Measurements from ENCODE around the gene ANKRD60.
A peak's percentile ranks its signal among the peaks of the same experiment; 100 is the strongest.

The ANKRD60 gene

DNA sequence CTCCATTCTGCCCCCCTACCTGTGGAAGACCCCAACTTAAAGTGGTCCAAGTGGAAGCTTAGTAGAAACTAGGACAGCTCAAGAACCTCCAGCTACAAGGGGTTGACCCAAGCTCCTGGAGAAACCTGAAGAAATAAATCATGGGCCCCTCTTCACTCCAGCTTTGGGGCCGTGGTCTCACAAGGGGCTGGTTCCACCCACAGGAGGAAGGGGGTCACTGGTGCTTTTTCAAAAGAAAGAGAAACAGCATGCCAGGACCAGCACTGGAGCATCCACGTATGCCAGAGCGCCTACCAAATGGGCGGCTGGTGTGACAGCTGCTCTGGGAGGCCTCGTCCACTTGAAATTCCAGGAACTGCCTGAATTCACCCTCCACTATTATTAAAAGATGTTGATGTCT, 14.4 kb upstream of the ANKRD60 start:
- no peaks in the 10 kb centered on the region for H3K4me1 ChIP-seq (ENCODE audit: insufficient read depth, low read length)
- H3K36me3 ChIP-seq (ENCODE audit: insufficient read depth, low read length) = peaks cover 72% of the 10 kb centered on the region
- no peaks in the 10 kb centered on the region for H3K9me3 ChIP-seq (ENCODE audit: low read length)
- no peak overlapping the region for H3K27ac ChIP-seq (ENCODE audit: low read depth, low read length)
- no peak overlapping the region for H3K9ac ChIP-seq (ENCODE audit: low read length)
- no peak overlapping the region for H3K4me3 ChIP-seq (ENCODE audit: low read depth in 1 of 2, low read length in 2 of 2)
- H3K27me3 ChIP-seq (ENCODE audit: control insufficient read depth in 1 of 2, insufficient read depth in 2 of 2, low read length in 2 of 2) = no peaks in the 10 kb centered on the region

- peaks cover 68% of the 10 kb centered on the region for H3K36me3 ChIP-seq (ENCODE audit: insufficient read depth, low read length)
- H3K27me3 ChIP-seq (ENCODE audit: control insufficient read depth in 1 of 2, insufficient read depth in 2 of 2, low read length in 2 of 2) = no peaks in the 10 kb centered on the region
- peaks cover 5% of the 10 kb centered on the region for H3K4me1 ChIP-seq (ENCODE audit: insufficient read depth, low read length)
- no peak overlapping the region for H3K4me3 ChIP-seq (ENCODE audit: low read depth in 1 of 2, low read length in 2 of 2)
- no peaks in the 10 kb centered on the region for H3K9me3 ChIP-seq (ENCODE audit: low read length)
- H3K9ac ChIP-seq (ENCODE audit: low read length) = no peak overlapping the region
- no peak overlapping the region for H3K27ac ChIP-seq (ENCODE audit: low read depth, low read length)
Observed at GRCh38 chr20:58241766-58242465, 13.5 kb upstream of the ANKRD60 start.

DNA sequence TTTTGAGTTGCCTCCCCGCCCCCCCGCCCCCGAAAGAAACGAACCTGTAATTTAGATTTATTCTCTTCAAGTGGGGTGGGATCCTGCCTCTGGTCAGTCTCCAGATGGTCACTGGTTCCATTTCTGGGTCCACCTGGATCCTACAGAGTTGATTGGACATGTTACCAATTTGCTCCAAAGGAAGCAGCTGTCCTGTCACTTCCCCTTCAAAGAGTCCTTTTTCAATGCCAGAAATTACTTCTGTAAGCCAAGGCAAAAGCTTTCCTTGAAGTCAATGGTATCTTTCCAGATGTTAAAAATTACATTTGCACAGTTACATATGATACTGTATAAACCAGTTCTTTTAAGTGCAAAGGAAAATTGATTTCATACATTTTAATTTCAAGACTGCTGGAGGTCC, 12.0 kb upstream of the ANKRD60 start:
- no peak overlapping the region for H3K9ac ChIP-seq (ENCODE audit: low read length)
- H3K36me3 ChIP-seq (ENCODE audit: insufficient read depth, low read length) = peaks cover 53% of the 10 kb centered on the region

DNA sequence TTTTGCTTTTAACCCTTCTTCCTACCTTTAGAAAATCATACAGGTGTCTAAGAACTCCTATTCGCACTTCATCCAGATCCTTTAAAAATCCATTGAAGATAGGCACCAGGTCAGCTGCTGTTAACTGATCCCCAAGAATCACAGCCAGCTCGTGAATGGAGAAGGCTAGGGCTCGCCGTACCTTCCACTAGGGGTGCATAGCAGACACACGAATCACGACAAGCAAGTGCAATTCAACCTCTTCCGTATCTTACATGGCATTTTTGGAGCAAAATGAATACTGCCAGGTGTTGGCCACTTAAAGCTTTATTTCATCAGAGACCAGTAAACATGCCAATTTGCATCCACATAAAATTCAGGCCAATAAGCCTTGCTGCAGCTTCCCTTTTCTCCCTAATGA, 10.8 kb upstream of the ANKRD60 start:
- Histone ChIP-seq H3K27me3 (ENCODE audit: control insufficient read depth in 1 of 2, insufficient read depth in 2 of 2, low read length in 2 of 2) (no peaks in the 10 kb centered on the region), H3K27ac (ENCODE audit: low read depth, low read length) (no peak overlapping the region), H3K4me3 (ENCODE audit: low read depth in 1 of 2, low read length in 2 of 2) (no peak overlapping the region), H3K9ac (ENCODE audit: low read length) (no peak overlapping the region), H3K4me1 (ENCODE audit: insufficient read depth, low read length) (peaks cover 5% of the 10 kb centered on the region), H3K36me3 (ENCODE audit: insufficient read depth, low read length) (peaks cover 50% of the 10 kb centered on the region), H3K9me3 (ENCODE audit: low read length) (no peaks in the 10 kb centered on the region)

More for the DNA sequence above, 12.0 kb upstream of the ANKRD60 start:
- H3K9me3 ChIP-seq (ENCODE audit: low read length) = no peaks in the 10 kb centered on the region
- no peak overlapping the region for H3K27ac ChIP-seq (ENCODE audit: low read depth, low read length)
- no peak overlapping the region for H3K4me3 ChIP-seq (ENCODE audit: low read depth in 1 of 2, low read length in 2 of 2)
- peaks cover 5% of the 10 kb centered on the region for H3K4me1 ChIP-seq (ENCODE audit: insufficient read depth, low read length)
- H3K27me3 ChIP-seq (ENCODE audit: control insufficient read depth in 1 of 2, insufficient read depth in 2 of 2, low read length in 2 of 2) = no peaks in the 10 kb centered on the region

- peaks cover 5% of the 10 kb centered on the region for H3K4me1 ChIP-seq (ENCODE audit: insufficient read depth, low read length)
- H3K27me3 ChIP-seq (ENCODE audit: control insufficient read depth in 1 of 2, insufficient read depth in 2 of 2, low read length in 2 of 2) = no peaks in the 10 kb centered on the region
- no peak overlapping the region for H3K27ac ChIP-seq (ENCODE audit: low read depth, low read length)
- no peaks in the 10 kb centered on the region for H3K9me3 ChIP-seq (ENCODE audit: low read length)
- no peak overlapping the region for H3K4me3 ChIP-seq (ENCODE audit: low read depth in 1 of 2, low read length in 2 of 2)
- no peak overlapping the region for H3K9ac ChIP-seq (ENCODE audit: low read length)
- H3K36me3 ChIP-seq (ENCODE audit: insufficient read depth, low read length) = peaks cover 43% of the 10 kb centered on the region
Observed at GRCh38 chr20:58238490-58238889, 10.0 kb upstream of the ANKRD60 start.

DNA sequence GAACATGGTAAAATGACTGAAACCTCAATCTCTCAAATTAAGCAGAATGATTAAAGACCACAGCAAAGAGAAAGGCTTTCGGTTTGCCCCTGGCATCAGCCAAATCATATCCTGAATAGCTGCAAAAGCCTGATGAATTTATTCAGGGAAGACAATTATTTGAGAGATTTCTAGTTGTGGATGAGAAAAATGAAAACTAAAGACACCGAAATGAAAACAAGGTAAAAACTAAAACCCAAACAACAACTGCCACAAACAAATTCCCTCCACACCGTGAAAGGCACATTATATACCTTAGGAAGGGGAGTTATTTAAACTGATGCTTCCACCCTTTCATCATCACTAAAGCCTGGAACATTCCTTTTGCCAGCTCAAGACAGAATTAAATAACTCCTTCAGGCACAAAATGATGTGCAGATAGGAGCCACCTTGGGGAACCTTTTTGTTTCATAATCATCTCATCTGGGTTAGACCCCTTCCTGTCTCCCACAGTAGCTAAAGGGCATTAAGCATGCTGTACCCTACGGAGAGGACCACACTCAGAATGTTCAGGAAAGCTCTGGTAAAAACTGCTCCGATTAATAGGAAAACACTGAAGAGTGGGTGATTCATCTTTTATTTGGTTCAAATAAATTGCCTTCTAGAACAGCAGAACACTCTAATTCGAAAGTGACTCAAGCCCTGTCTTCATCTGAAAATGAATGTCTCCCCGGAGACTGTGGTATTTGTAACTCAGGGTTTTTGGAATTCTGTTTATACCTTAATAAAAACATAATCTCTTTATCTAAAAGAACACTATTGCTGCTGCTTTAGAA, 9.1 kb upstream of the ANKRD60 start:
- H3K36me3 ChIP-seq (ENCODE audit: insufficient read depth, low read length) = peaks cover 42% of the 10 kb centered on the region
- no peak overlapping the region for H3K9ac ChIP-seq (ENCODE audit: low read length)
- peaks cover 5% of the 10 kb centered on the region for H3K4me1 ChIP-seq (ENCODE audit: insufficient read depth, low read length)
- H3K4me3 ChIP-seq (ENCODE audit: low read depth in 1 of 2, low read length in 2 of 2) = peak overlapping the region in 1 of 2 donors; percentile 80
- no peaks in the 10 kb centered on the region for H3K27me3 ChIP-seq (ENCODE audit: control insufficient read depth in 1 of 2, insufficient read depth in 2 of 2, low read length in 2 of 2)
- no peaks in the 10 kb centered on the region for H3K9me3 ChIP-seq (ENCODE audit: low read length)
- H3K27ac ChIP-seq (ENCODE audit: low read depth, low read length) = no peak overlapping the region

DNA sequence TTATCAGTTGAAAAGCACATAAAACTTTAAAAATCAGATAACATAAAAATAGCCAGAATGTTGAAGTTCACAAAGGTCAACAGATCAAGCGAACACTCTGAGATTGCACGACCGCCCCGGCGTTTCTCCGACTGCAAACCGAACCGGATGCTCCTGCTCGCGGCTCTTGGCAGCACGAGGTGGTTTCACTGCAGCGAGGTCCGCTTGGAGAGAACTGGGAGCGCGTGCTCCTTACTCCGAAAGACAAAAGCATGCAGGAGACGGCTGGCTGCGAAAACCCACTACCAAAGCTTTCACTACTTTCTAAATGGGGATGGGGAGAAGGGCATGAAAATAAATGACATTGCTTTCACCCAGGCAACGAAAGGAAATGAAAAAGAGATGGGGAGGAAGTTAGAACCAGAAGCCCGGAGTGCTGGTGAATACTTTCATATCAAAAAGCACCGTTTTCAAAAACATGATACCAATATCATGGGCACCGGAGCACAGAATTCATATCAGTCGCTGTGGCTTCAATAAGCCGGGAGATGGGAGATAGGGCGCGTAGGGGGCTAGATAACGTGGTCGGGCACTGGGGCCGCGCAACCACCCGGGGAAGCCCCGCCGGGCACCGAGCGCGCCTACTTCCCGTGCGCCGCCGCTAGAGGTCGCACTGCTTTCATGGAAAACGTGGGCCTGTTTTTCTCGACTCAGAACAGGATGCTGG, 8.3 kb upstream of the ANKRD60 start:
- Histone ChIP-seq H3K4me1 (ENCODE audit: insufficient read depth, low read length) (peaks cover 5% of the 10 kb centered on the region), H3K4me3 (ENCODE audit: low read depth in 1 of 2, low read length in 2 of 2) (peak overlapping the region; percentile 25 to 80), H3K27me3 (ENCODE audit: control insufficient read depth in 1 of 2, insufficient read depth in 2 of 2, low read length in 2 of 2) (no peaks in the 10 kb centered on the region), H3K27ac (ENCODE audit: low read depth, low read length) (no peak overlapping the region), H3K9me3 (ENCODE audit: low read length) (no peaks in the 10 kb centered on the region), H3K9ac (ENCODE audit: low read length) (no peak overlapping the region), H3K36me3 (ENCODE audit: insufficient read depth, low read length) (peaks cover 38% of the 10 kb centered on the region)

DNA sequence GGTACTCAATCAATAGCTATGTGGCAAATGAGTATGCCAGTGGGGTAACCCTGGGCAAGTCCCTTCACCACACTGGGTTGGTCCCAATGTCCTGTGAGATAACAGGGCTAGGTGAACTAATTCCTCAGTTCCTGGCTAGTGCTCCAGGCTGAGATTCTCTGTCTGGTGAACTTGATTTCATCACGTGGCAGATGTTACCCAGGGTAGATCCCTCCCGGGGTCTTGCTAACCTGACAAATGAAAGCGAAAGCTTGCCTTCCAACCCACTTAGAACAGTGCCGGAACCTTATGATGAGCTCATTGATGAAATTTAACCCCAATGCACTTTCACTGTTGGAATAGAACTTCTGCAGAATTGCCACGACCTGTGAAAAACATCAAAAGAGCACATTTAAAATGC, 6.6 kb upstream of the ANKRD60 start:
- H3K4me3 ChIP-seq (ENCODE audit: low read depth in 1 of 2, low read length in 2 of 2) = no peak overlapping the region
- H3K27me3 ChIP-seq (ENCODE audit: control insufficient read depth in 1 of 2, insufficient read depth in 2 of 2, low read length in 2 of 2) = no peaks in the 10 kb centered on the region
- no peak overlapping the region for H3K9ac ChIP-seq (ENCODE audit: low read length)
- H3K9me3 ChIP-seq (ENCODE audit: low read length) = no peaks in the 10 kb centered on the region
- peaks cover 5% of the 10 kb centered on the region for H3K4me1 ChIP-seq (ENCODE audit: insufficient read depth, low read length)
- H3K27ac ChIP-seq (ENCODE audit: low read depth, low read length) = no peak overlapping the region
- peaks cover 30% of the 10 kb centered on the region for H3K36me3 ChIP-seq (ENCODE audit: insufficient read depth, low read length)

GRCh38 chr20:58233881-58234528, 5.6 kb upstream of the ANKRD60 start:
- peaks cover 9% of the 10 kb centered on the region for H3K4me1 ChIP-seq (ENCODE audit: insufficient read depth, low read length)
- H3K9ac ChIP-seq (ENCODE audit: low read length) = no peak overlapping the region
- no peak overlapping the region for H3K27ac ChIP-seq (ENCODE audit: low read depth, low read length)
- peaks cover 20% of the 10 kb centered on the region for H3K36me3 ChIP-seq (ENCODE audit: insufficient read depth, low read length)
- H3K9me3 ChIP-seq (ENCODE audit: low read length) = no peaks in the 10 kb centered on the region
- H3K4me3 ChIP-seq (ENCODE audit: low read depth in 1 of 2, low read length in 2 of 2) = no peak overlapping the region
- H3K27me3 ChIP-seq (ENCODE audit: control insufficient read depth in 1 of 2, insufficient read depth in 2 of 2, low read length in 2 of 2) = peaks cover 5 to 6% of the 10 kb centered on the region in 2 donors

DNA sequence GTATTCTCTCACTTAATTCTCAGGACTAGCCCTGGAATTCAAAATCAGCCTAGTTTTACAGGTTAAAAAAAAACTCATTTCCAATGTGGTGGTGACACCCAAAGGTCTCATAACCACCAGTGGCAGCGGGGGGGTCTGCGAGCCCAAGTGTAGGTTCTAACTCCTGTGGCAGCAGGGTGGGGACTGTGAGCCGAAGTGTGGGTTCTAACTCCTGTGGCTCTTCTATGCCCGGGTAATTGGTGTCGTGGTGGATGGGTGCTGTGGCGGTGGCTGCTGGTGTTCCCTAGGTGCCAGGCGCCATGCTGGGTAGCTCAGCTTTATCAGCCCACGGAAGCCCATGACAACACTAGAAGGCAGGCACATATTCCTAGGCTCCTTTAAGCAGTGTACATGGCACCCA, 4.9 kb upstream of the ANKRD60 start:
- peaks cover 5 to 10% of the 10 kb centered on the region in 2 donors for H3K27me3 ChIP-seq (ENCODE audit: control insufficient read depth in 1 of 2, insufficient read depth in 2 of 2, low read length in 2 of 2)
- H3K4me1 ChIP-seq (ENCODE audit: insufficient read depth, low read length) = peaks cover 12% of the 10 kb centered on the region
- H3K27ac ChIP-seq (ENCODE audit: low read depth, low read length) = no peak overlapping the region
- no peak overlapping the region for H3K4me3 ChIP-seq (ENCODE audit: low read depth in 1 of 2, low read length in 2 of 2)
- peaks cover 20% of the 10 kb centered on the region for H3K36me3 ChIP-seq (ENCODE audit: insufficient read depth, low read length)
- no peaks in the 10 kb centered on the region for H3K9me3 ChIP-seq (ENCODE audit: low read length)
- no peak overlapping the region for H3K9ac ChIP-seq (ENCODE audit: low read length)

DNA sequence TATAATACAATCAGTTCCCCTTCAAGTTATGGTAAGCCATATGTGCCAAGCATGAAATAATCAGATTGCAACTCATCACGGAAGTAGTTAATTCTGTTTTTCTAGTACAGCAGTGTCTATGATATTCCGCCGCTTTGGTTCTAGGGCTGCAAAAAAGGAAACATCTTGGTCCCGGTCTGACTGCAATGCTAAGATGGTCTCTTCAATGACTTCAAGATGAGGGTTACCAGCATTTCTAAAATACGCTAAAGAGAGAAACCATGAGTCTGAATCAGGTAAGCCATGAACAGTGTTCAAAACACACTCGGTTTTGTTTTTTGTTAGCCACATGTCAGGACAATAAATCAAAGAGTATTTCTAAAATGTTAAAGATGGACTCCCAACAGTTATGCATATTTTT, 3.2 kb upstream of the ANKRD60 start:
- H3K9me3 ChIP-seq (ENCODE audit: low read length) = no peaks in the 10 kb centered on the region
- no peak overlapping the region for H3K9ac ChIP-seq (ENCODE audit: low read length)

More for the DNA sequence above, 3.2 kb upstream of the ANKRD60 start:
- peaks cover 20 to 25% of the 10 kb centered on the region in 2 donors for H3K27me3 ChIP-seq (ENCODE audit: control insufficient read depth in 1 of 2, insufficient read depth in 2 of 2, low read length in 2 of 2)
- peaks cover 20% of the 10 kb centered on the region for H3K36me3 ChIP-seq (ENCODE audit: insufficient read depth, low read length)
- no peak overlapping the region for H3K4me3 ChIP-seq (ENCODE audit: low read depth in 1 of 2, low read length in 2 of 2)
- peaks cover 7% of the 10 kb centered on the region for H3K4me1 ChIP-seq (ENCODE audit: insufficient read depth, low read length)
- no peak overlapping the region for H3K27ac ChIP-seq (ENCODE audit: low read depth, low read length)

All from muscle layer of colon (tissue), 2 donors.